ENCODE measurements around the gene IPPK.
"Not testable (repeated sequence)": the region's sequence is repeated elsewhere in the genome, so short reads cannot be mapped to it uniquely, and the experiment has no call there.

The IPPK gene

GRCh38 chr9:92627651-92628050 lies 42.3 kb downstream of the IPPK start:
- H3K27ac ChIP-seq (ENCODE audit: low read depth, low read length): no peak overlapping the region
- no peaks in the 10 kb centered on the region for H3K79me2 ChIP-seq (ENCODE audit: control insufficient read depth, insufficient read depth, low read length, unreplicated experiment)
- no peak overlapping the region for H2AFZ ChIP-seq (ENCODE audit: low read length, unreplicated experiment)
- H3K4me1 ChIP-seq (ENCODE audit: control insufficient read depth, insufficient read depth, low read length, unreplicated experiment): peaks cover 7% of the 10 kb centered on the region
- no peaks in the 10 kb centered on the region for H3K27me3 ChIP-seq (ENCODE audit: insufficient read depth, low read length)
- no peak overlapping the region for H3K4me3 ChIP-seq (ENCODE audit: low read depth, low read length)
- peaks cover 16% of the 10 kb centered on the region; the same call in 1 of the 2 replicates for H3K36me3 ChIP-seq (ENCODE audit: insufficient read depth, low read length)

GRCh38 chr9:92626484-92626883 lies 43.4 kb downstream of the IPPK start:
- H3K4me1 ChIP-seq (ENCODE audit: control insufficient read depth, insufficient read depth, low read length, unreplicated experiment): peaks cover 7% of the 10 kb centered on the region
- H3K4me3 ChIP-seq (ENCODE audit: low read depth, low read length): no peak overlapping the region
- no peaks in the 10 kb centered on the region for H3K79me2 ChIP-seq (ENCODE audit: control insufficient read depth, insufficient read depth, low read length, unreplicated experiment)
- no peak overlapping the region for H2AFZ ChIP-seq (ENCODE audit: low read length, unreplicated experiment)
- peaks cover 9% of the 10 kb centered on the region; the same call in 1 of the 2 replicates for H3K36me3 ChIP-seq (ENCODE audit: insufficient read depth, low read length)
- no peaks in the 10 kb centered on the region for H3K27me3 ChIP-seq (ENCODE audit: insufficient read depth, low read length)
- no peak overlapping the region for H3K27ac ChIP-seq (ENCODE audit: low read depth, low read length)

- not testable (repeated sequence) for H3K79me2 ChIP-seq (ENCODE audit: control insufficient read depth, insufficient read depth, low read length, unreplicated experiment); H3K27me3 ChIP-seq (ENCODE audit: insufficient read depth, low read length); H3K4me3 ChIP-seq (ENCODE audit: low read depth, low read length); H3K27ac ChIP-seq (ENCODE audit: low read depth, low read length); H3K36me3 ChIP-seq (ENCODE audit: insufficient read depth, low read length); H3K4me1 ChIP-seq (ENCODE audit: control insufficient read depth, insufficient read depth, low read length, unreplicated experiment); H2AFZ ChIP-seq (ENCODE audit: low read length, unreplicated experiment)
Observed at GRCh38 chr9:92623936-92624335, 46.0 kb downstream of the IPPK start.

- Histone ChIP-seq H3K4me1 (ENCODE audit: control insufficient read depth, insufficient read depth, low read length, unreplicated experiment) (no peaks in the 10 kb centered on the region), H3K79me2 (ENCODE audit: control insufficient read depth, insufficient read depth, low read length, unreplicated experiment) (no peaks in the 10 kb centered on the region)
Observed at GRCh38 chr9:92620845-92621244, 49.1 kb downstream of the IPPK start.

GRCh38 chr9:92619601-92620300 lies 50.2 kb downstream of the IPPK start:
- Histone ChIP-seq H3K4me1 (ENCODE audit: control insufficient read depth, insufficient read depth, low read length, unreplicated experiment) (no peaks in the 10 kb centered on the region), H3K79me2 (ENCODE audit: control insufficient read depth, insufficient read depth, low read length, unreplicated experiment) (no peaks in the 10 kb centered on the region), H3K27ac (ENCODE audit: low read depth, low read length) (no peak overlapping the region), H3K27me3 (ENCODE audit: insufficient read depth, low read length) (no peaks in the 10 kb centered on the region), H2AFZ (ENCODE audit: low read length, unreplicated experiment) (no peak overlapping the region), H3K4me3 (ENCODE audit: low read depth, low read length) (no peak overlapping the region), H3K36me3 (ENCODE audit: insufficient read depth, low read length) (peaks cover 9% of the 10 kb centered on the region)

More at GRCh38 chr9:92620845-92621244, 49.1 kb downstream of the IPPK start:
- Histone ChIP-seq H2AFZ (ENCODE audit: low read length, unreplicated experiment) (no peak overlapping the region), H3K27ac (ENCODE audit: low read depth, low read length) (no peak overlapping the region), H3K36me3 (ENCODE audit: insufficient read depth, low read length) (peaks cover 8% of the 10 kb centered on the region; the same call in 1 of the 2 replicates), H3K4me3 (ENCODE audit: low read depth, low read length) (no peak overlapping the region), H3K27me3 (ENCODE audit: insufficient read depth, low read length) (no peaks in the 10 kb centered on the region)

GRCh38 chr9:92618633-92619225 lies 51.2 kb downstream of the IPPK start:
- no peaks in the 10 kb centered on the region for H3K4me1 ChIP-seq (ENCODE audit: control insufficient read depth, insufficient read depth, low read length, unreplicated experiment)
- H3K36me3 ChIP-seq (ENCODE audit: insufficient read depth, low read length): peaks cover 8% of the 10 kb centered on the region
- H3K27me3 ChIP-seq (ENCODE audit: insufficient read depth, low read length): no peaks in the 10 kb centered on the region
- H2AFZ ChIP-seq (ENCODE audit: low read length, unreplicated experiment): no peak overlapping the region
- H3K79me2 ChIP-seq (ENCODE audit: control insufficient read depth, insufficient read depth, low read length, unreplicated experiment): no peaks in the 10 kb centered on the region
- no peak overlapping the region for H3K27ac ChIP-seq (ENCODE audit: low read depth, low read length)
- no peak overlapping the region for H3K4me3 ChIP-seq (ENCODE audit: low read depth, low read length)

- H3K4me3 ChIP-seq (ENCODE audit: low read depth, low read length): no peak overlapping the region
- no peaks in the 10 kb centered on the region for H3K4me1 ChIP-seq (ENCODE audit: control insufficient read depth, insufficient read depth, low read length, unreplicated experiment)
- no peaks in the 10 kb centered on the region for H3K27me3 ChIP-seq (ENCODE audit: insufficient read depth, low read length)
- no peaks in the 10 kb centered on the region for H3K79me2 ChIP-seq (ENCODE audit: control insufficient read depth, insufficient read depth, low read length, unreplicated experiment)
- no peak overlapping the region for H2AFZ ChIP-seq (ENCODE audit: low read length, unreplicated experiment)
- peaks cover 8% of the 10 kb centered on the region for H3K36me3 ChIP-seq (ENCODE audit: insufficient read depth, low read length)
- H3K27ac ChIP-seq (ENCODE audit: low read depth, low read length): no peak overlapping the region
Observed at GRCh38 chr9:92617951-92618510, 51.9 kb downstream of the IPPK start.

- Histone ChIP-seq H3K27me3 (ENCODE audit: insufficient read depth, low read length) (no peaks in the 10 kb centered on the region), H3K4me1 (ENCODE audit: control insufficient read depth, insufficient read depth, low read length, unreplicated experiment) (no peaks in the 10 kb centered on the region), H2AFZ (ENCODE audit: low read length, unreplicated experiment) (no peak overlapping the region), H3K27ac (ENCODE audit: low read depth, low read length) (no peak overlapping the region), H3K36me3 (ENCODE audit: insufficient read depth, low read length) (peaks cover 8% of the 10 kb centered on the region), H3K79me2 (ENCODE audit: control insufficient read depth, insufficient read depth, low read length, unreplicated experiment) (no peaks in the 10 kb centered on the region), H3K4me3 (ENCODE audit: low read depth, low read length) (no peak overlapping the region)
Observed at GRCh38 chr9:92617195-92617813, 52.6 kb downstream of the IPPK start.

GRCh38 chr9:92616655-92617111 lies 53.2 kb downstream of the IPPK start:
- Histone ChIP-seq H3K79me2 (ENCODE audit: control insufficient read depth, insufficient read depth, low read length, unreplicated experiment) (no peaks in the 10 kb centered on the region), H3K36me3 (ENCODE audit: insufficient read depth, low read length) (peaks cover 8% of the 10 kb centered on the region), H3K27ac (ENCODE audit: low read depth, low read length) (no peak overlapping the region)

GRCh38 chr9:92616199-92616641 lies 53.7 kb downstream of the IPPK start:
- no peaks in the 10 kb centered on the region for H3K4me1 ChIP-seq (ENCODE audit: control insufficient read depth, insufficient read depth, low read length, unreplicated experiment)
- no peaks in the 10 kb centered on the region for H3K79me2 ChIP-seq (ENCODE audit: control insufficient read depth, insufficient read depth, low read length, unreplicated experiment)
- no peak overlapping the region for H3K27ac ChIP-seq (ENCODE audit: low read depth, low read length)
- peaks cover 8% of the 10 kb centered on the region for H3K36me3 ChIP-seq (ENCODE audit: insufficient read depth, low read length)
- H3K27me3 ChIP-seq (ENCODE audit: insufficient read depth, low read length): no peaks in the 10 kb centered on the region
- H2AFZ ChIP-seq (ENCODE audit: low read length, unreplicated experiment): no peak overlapping the region
- no peak overlapping the region for H3K4me3 ChIP-seq (ENCODE audit: low read depth, low read length)

More at GRCh38 chr9:92616655-92617111, 53.2 kb downstream of the IPPK start:
- Histone ChIP-seq H2AFZ (ENCODE audit: low read length, unreplicated experiment) (no peak overlapping the region), H3K4me3 (ENCODE audit: low read depth, low read length) (no peak overlapping the region), H3K4me1 (ENCODE audit: control insufficient read depth, insufficient read depth, low read length, unreplicated experiment) (no peaks in the 10 kb centered on the region), H3K27me3 (ENCODE audit: insufficient read depth, low read length) (no peaks in the 10 kb centered on the region)
